HepG2 (cell line): ENCODE measurements around the gene PROC. TPM values are rescaled to one million over a fixed set of nuclear protein-coding genes. Genes with fewer than 3 reads are reported as not detected.

Experiments
- ADNP ChIP-seq: sonication (generic); formaldehyde crosslinking; IDR thresholded peaks from 2 replicates; pipeline ENCODE4 v1.4.0; 2020; ENCODE audit warnings: missing genetic modification reagents
- CC2D1A ChIP-seq: sonication (generic); formaldehyde crosslinking; IDR thresholded peaks from 2 replicates; pipeline ENCODE4 v1.8.1; 2023; ENCODE audit warnings: mild to moderate bottlenecking, missing genetic modification reagents
- ETV6 ChIP-seq: sonication (generic); formaldehyde crosslinking; conservative IDR thresholded peaks from 2 replicates; pipeline ENCODE4 v1.4.0; 2020; ENCODE audit warnings: missing genetic modification reagents
- HHEX ChIP-seq: IDR thresholded peaks from 2 replicates; pipeline ENCODE4 v1.6.1; 2016; ENCODE audit warnings: control low read depth
- KDM2A ChIP-seq: sonication (generic); formaldehyde crosslinking; IDR thresholded peaks from 2 replicates; pipeline ENCODE4 v1.4.0; 2020; ENCODE audit warnings: low read depth, missing genetic modification reagents, borderline replicate concordance
- MYC ChIP-seq: sonication (generic); formaldehyde crosslinking; IDR thresholded peaks from 2 replicates; pipeline ENCODE4 v1.9.0; 2021; ENCODE audit warnings: missing genetic modification reagents, borderline replicate concordance
- NAIF1 ChIP-seq: sonication (generic); formaldehyde crosslinking; IDR thresholded peaks from 2 replicates; pipeline ENCODE4 v1.5.0; 2020; ENCODE audit warnings: mild to moderate bottlenecking, missing genetic modification reagents, borderline replicate concordance
- NFE2L1 ChIP-seq: sonication (generic); formaldehyde crosslinking; IDR thresholded peaks from 2 replicates; pipeline ENCODE4 v1.4.0; 2020; ENCODE audit warnings: missing genetic modification reagents, mild to moderate bottlenecking, borderline replicate concordance
- REL ChIP-seq: sonication (generic); formaldehyde crosslinking; conservative IDR thresholded peaks from 2 replicates; pipeline ENCODE4 v1.8.0; 2022; ENCODE audit warnings: mild to moderate bottlenecking, missing genetic modification reagents, moderate library complexity
- SIX1 ChIP-seq: sonication (generic); formaldehyde crosslinking; IDR thresholded peaks from 2 replicates; pipeline ENCODE4 v1.4.0; 2020; ENCODE audit warnings: missing genetic modification reagents, borderline replicate concordance
- TBP ChIP-seq: sonication (generic); formaldehyde crosslinking; IDR thresholded peaks from 2 replicates; pipeline ENCODE4 v1.5.0; 2020; ENCODE audit warnings: missing genetic modification reagents
- ZNF24 ChIP-seq: fragments of 450-650 bp; IDR thresholded peaks from 2 replicates; pipeline ENCODE4 v1.6.1; 2017; ENCODE audit warnings: antibody characterized with exemption, mild to moderate bottlenecking
- ZNF253 ChIP-seq: sonication (generic); formaldehyde crosslinking; IDR thresholded peaks from 2 replicates; pipeline ENCODE4 v1.8.0; 2022; ENCODE audit warnings: mild to moderate bottlenecking, missing genetic modification reagents, borderline replicate concordance
- ZNF333 ChIP-seq: sonication (generic); formaldehyde crosslinking; IDR thresholded peaks from 2 replicates; pipeline ENCODE4 v1.4.0; 2020; ENCODE audit warnings: mild to moderate bottlenecking, missing genetic modification reagents, borderline replicate concordance
- ZNF335 ChIP-seq: sonication (generic); formaldehyde crosslinking; IDR thresholded peaks from 2 replicates; pipeline ENCODE4 v1.4.0; 2020; ENCODE audit warnings: missing genetic modification reagents
- ZNF569 ChIP-seq: sonication (generic); formaldehyde crosslinking; IDR thresholded peaks from 2 replicates; pipeline ENCODE4 v1.5.0; 2020; ENCODE audit warnings: mild to moderate bottlenecking, missing genetic modification reagents, moderate library complexity, borderline replicate concordance
- ZNF672 ChIP-seq: sonication (generic); formaldehyde crosslinking; IDR thresholded peaks from 2 replicates; pipeline ENCODE4 v1.8.1; 2022; ENCODE audit warnings: missing genetic modification reagents
- polyA plus RNA-seq, 8 experiments: library from polyadenylated mRNA; depleted of rRNA in 3 of 8; stranded (reverse) in 7 of 8; unstranded in 1 of 8; fragments of >200 nt; fragmentation: Illumina TruSeq in 4 of 8; extraction: Trizol in 4 of 8; gene quantifications; 2 replicates each; pipeline versions ENCODE4 v1.2.1 to v1.2.3, GENCODE V29; 2011 to 2016; ENCODE audit warnings: low read depth in 4 of 8, missing spikeins in 1 of 8, mixed read lengths in 1 of 8; ENCODE audit not compliant: insufficient read depth in 1 of 8
- total RNA-seq, 5 experiments: library from RNA; depleted of rRNA; stranded (reverse); fragments of >200 nt; fragmentation: Illumina TruSeq; extraction: Trizol; gene quantifications; 2 replicates each; pipeline ENCODE4 v1.2.3, GENCODE V29; 2016; ENCODE audit warnings: low read depth in 1 of 5
- TF ChIP-seq, protein P1 (sequence below): sonication (generic); formaldehyde crosslinking; IDR thresholded peaks from 2 replicates; pipeline ENCODE4 v1.5.1; 2020; ENCODE audit warnings: missing genetic modification reagents, mild to moderate bottlenecking, borderline replicate concordance
- TF ChIP-seq, protein P2 (sequence below): sonication (generic); formaldehyde crosslinking; IDR thresholded peaks from 2 replicates; pipeline ENCODE4 v1.8.1; 2022; ENCODE audit warnings: low read depth, mild to moderate bottlenecking, missing genetic modification reagents
- TF ChIP-seq, protein P3 (sequence below): sonication (generic); formaldehyde crosslinking; IDR thresholded peaks from 2 replicates; pipeline ENCODE4 v1.8.0; 2022; ENCODE audit warnings: missing genetic modification reagents, low read depth, mild to moderate bottlenecking, borderline replicate concordance
- TF ChIP-seq, protein P4 (sequence below): sonication (generic); formaldehyde crosslinking; IDR thresholded peaks from 2 replicates; pipeline ENCODE4 v1.5.0; 2020; ENCODE audit warnings: mild to moderate bottlenecking, low read depth, missing genetic modification reagents, borderline replicate concordance
- TF ChIP-seq, protein P5 (sequence below): sonication (generic); formaldehyde crosslinking; IDR thresholded peaks from 2 replicates; pipeline ENCODE4 v1.5.0; 2020; ENCODE audit warnings: missing genetic modification reagents

Gene PROC
- total and polyA plus RNA-seq, 2 of the 13 experiments (the other 11 are each of a cell fraction or from before 2014, with no cell fraction given), result 134 to 185 TPM

DNA sequence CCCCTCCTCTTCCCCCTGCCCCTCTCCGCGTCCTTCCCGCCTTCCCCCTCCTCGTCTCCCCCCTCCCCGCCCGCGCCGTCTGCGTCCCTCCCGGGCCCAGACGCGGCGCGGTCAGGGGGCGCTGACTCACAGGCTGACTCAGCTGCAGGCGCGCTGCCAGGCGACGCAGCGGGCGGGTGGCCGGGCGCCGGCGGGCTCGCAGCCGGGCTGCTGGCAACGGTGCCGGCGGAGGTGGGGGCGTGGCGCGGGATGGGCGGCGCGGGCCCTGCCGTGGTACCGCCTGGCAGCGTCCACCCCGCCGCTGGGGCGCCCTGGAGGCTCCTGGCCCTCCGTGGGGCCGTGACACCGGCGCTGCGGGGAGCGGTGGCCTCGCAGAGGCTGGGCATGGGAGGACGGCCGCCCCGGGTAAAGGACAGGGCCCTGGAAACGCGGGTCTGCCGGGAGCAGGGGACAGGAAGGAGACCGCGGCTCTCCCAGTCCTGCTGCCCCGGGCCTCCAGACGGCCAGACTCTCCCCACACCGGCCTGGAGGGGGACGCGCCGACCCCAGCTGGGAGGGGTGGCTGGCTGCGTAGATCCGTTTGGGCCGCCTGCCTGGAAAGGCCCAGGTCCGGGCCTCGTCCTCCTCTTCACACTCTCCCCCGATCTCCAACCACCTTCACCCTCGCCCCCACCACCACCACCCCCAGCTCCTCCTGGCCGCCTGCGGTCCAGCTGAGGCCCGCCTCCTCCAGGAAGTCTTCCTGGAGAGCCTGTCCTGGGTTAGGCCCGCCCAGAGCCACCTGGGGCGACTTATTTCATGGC lies 10.0 kb upstream of the PROC start (continued):
- TF ChIP-seq, protein P1, sequence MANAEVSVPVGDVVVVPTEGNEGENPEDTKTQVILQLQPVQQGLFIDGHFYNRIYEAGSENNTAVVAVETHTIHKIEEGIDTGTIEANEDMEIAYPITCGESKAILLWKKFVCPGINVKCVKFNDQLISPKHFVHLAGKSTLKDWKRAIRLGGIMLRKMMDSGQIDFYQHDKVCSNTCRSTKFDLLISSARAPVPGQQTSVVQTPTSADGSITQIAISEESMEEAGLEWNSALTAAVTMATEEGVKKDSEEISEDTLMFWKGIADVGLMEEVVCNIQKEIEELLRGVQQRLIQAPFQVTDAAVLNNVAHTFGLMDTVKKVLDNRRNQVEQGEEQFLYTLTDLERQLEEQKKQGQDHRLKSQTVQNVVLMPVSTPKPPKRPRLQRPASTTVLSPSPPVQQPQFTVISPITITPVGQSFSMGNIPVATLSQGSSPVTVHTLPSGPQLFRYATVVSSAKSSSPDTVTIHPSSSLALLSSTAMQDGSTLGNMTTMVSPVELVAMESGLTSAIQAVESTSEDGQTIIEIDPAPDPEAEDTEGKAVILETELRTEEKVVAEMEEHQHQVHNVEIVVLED (CRISPR knock-in tag), result no peak; the same call in 1 of the 2 replicates
- TF ChIP-seq ZNF24, result no peak
- 0 out of 2 replicates have a peak, but pooled peaks have one; percentile 80 for TF ChIP-seq ZNF672
- TF ChIP-seq, protein P2, sequence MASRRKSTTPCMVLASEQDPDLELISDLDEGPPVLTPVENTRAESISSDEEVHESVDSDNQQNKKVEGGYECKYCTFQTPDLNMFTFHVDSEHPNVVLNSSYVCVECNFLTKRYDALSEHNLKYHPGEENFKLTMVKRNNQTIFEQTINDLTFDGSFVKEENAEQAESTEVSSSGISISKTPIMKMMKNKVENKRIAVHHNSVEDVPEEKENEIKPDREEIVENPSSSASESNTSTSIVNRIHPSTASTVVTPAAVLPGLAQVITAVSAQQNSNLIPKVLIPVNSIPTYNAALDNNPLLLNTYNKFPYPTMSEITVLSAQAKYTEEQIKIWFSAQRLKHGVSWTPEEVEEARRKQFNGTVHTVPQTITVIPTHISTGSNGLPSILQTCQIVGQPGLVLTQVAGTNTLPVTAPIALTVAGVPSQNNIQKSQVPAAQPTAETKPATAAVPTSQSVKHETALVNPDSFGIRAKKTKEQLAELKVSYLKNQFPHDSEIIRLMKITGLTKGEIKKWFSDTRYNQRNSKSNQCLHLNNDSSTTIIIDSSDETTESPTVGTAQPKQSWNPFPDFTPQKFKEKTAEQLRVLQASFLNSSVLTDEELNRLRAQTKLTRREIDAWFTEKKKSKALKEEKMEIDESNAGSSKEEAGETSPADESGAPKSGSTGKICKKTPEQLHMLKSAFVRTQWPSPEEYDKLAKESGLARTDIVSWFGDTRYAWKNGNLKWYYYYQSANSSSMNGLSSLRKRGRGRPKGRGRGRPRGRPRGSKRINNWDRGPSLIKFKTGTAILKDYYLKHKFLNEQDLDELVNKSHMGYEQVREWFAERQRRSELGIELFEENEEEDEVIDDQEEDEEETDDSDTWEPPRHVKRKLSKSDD (CRISPR knock-in tag), result no peak
- TF ChIP-seq, protein P3, sequence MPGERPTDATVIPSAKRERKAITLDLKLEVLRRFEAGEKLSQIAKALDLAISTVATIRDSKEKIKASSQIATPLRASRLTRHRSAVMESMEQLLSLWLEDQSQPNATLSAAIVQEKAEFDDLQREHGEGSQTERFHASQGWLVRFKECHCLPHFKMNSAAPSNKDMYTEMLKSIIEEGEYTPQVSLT (CRISPR knock-in tag), result no peak; the same call in 1 of the 2 replicates
- TF ChIP-seq REL (CRISPR knock-in tag), result no peak
- TF ChIP-seq HHEX (CRISPR knock-in tag), result no peak
- TF ChIP-seq, protein P4, sequence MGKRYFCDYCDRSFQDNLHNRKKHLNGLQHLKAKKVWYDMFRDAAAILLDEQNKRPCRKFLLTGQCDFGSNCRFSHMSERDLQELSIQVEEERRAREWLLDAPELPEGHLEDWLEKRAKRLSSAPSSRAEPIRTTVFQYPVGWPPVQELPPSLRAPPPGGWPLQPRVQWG (CRISPR knock-in tag), result no peak
- TF ChIP-seq KDM2A (CRISPR knock-in tag), result peak; percentile 63; the same call in 1 of the 2 replicates
- no peak for TF ChIP-seq ZNF335 (CRISPR knock-in tag)
- TF ChIP-seq, protein P5, sequence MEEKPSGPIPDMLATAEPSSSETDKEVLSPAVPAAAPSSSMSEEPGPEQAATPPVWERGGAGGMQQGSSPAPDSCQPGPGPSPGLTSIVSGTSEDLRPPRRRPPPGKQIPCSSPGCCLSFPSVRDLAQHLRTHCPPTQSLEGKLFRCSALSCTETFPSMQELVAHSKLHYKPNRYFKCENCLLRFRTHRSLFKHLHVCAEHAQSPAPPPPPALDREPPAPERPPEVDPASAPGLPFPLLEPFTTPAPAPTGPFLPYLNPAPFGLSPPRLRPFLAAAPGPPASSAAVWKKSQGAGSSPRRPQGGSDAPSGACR (CRISPR knock-in tag), result no peak
- no peak; the same call in 1 of the 2 replicates for TF ChIP-seq ZNF253 (CRISPR knock-in tag)
- peak; percentile 38; the same call in 1 of the 2 replicates for TF ChIP-seq ADNP (CRISPR knock-in tag)
- no peak for TF ChIP-seq NAIF1 (CRISPR knock-in tag)
- TF ChIP-seq ZNF333, result peak; percentile 92; the same call in 1 of the 2 replicates
- TF ChIP-seq ZNF569, result no peak
- TF ChIP-seq NFE2L1, result no peak
- no peak for TF ChIP-seq TBP (CRISPR knock-in tag)
- TF ChIP-seq MYC (CRISPR knock-in tag), result peak; percentile 41; the same call in 1 of the 2 replicates
- peak; percentile 66; the same call in 1 of the 2 replicates for TF ChIP-seq ETV6 (CRISPR knock-in tag)
- no peak for TF ChIP-seq CC2D1A
- no peak for TF ChIP-seq SIX1 (CRISPR knock-in tag)
